HG03045 (cell line): Measurements from ENCODE around the gene PHACTR1.
"Not testable (repeated sequence)": the region's sequence is repeated elsewhere in the genome, so short reads cannot be mapped to it uniquely, and the experiment has no call there.

Experiments
- ATAC-seq: cut with Tn5 transposase; IDR thresholded peaks from one replicate; pipeline ENCODE4 v1.9.1; 2021; ENCODE audit warnings: mild to moderate bottlenecking, moderate library complexity; ENCODE audit not compliant: unreplicated experiment

The PHACTR1 gene

GRCh38 chr6:12748815-12749521, 32.4 kb downstream of the PHACTR1 start:
- ATAC-seq, result no peak

GRCh38 chr6:12749531-12750379, 33.2 kb downstream of the PHACTR1 start:
- no peak for ATAC-seq

DNA sequence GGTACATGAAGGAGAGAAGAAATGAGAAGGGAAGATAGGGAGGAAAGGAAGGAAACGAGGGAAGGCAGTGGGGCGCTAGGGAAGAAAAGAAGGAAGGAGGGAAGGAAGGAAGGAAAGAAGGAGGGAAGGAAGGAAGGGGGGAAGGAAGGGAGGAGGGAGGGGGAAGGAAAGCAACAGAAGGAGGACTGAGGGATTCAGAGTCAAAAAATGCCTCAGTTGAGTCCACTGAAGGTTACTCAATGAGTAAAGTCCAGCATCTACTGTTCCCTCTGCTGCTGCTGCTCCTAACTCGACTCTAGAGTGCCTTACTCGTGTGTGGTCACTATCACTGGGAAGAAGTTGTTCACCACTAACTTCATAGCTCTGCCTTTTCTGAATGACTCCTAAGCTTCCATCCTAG, 33.8 kb downstream of the PHACTR1 start:
- ATAC-seq, result no peak

DNA sequence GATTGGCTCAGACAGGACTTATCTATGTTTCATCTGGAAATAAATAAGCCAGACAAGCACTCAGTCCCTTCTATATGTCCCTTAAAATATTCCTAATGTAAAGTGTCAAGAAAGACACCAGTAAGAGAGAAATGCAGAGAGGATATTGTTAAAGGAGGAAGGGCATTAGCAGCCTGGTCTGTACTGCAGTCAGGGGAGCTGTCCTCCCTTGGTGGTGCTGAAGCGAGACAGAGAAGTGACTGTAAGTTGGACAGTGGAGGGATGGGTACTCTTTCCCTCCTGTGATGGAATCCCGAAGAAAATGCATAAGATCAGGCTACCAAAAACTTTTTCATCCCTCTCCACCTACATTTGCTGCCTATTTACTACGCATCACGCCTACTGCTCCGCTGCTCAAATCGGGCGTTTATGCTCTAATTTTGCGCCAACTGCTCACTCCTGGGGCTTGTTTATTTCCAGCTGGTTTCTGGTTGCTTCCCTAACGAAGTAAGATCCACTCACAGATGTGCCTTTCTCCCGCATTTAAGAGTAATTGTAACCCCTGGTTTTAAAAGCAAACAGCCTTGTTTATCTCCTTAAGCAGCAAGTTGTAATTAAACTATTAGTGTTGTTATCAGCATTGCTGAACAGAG, 35.2 kb downstream of the PHACTR1 start:
- ATAC-seq, result no peak

- no peak for ATAC-seq
Measured at GRCh38 chr6:12753036-12753435, 36.5 kb downstream of the PHACTR1 start.

DNA sequence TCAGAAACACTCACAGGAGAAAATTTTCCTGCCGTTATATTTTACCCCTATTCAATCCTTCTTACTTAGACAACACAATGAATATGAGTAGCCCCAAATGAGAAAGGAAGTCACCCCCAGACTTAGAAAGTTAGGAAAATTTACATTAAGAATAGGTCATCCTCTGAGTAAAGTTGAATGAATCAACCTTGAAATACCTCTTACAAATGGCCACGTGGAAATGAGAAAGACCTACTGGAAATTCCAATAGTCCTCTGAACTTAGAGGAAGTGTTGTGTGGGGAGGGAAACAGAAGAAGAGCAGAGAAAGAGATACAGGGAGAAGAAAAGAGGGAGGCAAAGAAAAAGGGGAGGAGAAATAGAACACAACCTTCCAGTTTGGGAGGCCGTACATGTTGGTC, 43.7 kb downstream of the PHACTR1 start:
- no peak for ATAC-seq

- ATAC-seq, result no peak
Measured at GRCh38 chr6:12760911-12761310, 44.3 kb downstream of the PHACTR1 start.

GRCh38 chr6:12761376-12762115, 45.0 kb downstream of the PHACTR1 start:
- ATAC-seq, result no peak

DNA sequence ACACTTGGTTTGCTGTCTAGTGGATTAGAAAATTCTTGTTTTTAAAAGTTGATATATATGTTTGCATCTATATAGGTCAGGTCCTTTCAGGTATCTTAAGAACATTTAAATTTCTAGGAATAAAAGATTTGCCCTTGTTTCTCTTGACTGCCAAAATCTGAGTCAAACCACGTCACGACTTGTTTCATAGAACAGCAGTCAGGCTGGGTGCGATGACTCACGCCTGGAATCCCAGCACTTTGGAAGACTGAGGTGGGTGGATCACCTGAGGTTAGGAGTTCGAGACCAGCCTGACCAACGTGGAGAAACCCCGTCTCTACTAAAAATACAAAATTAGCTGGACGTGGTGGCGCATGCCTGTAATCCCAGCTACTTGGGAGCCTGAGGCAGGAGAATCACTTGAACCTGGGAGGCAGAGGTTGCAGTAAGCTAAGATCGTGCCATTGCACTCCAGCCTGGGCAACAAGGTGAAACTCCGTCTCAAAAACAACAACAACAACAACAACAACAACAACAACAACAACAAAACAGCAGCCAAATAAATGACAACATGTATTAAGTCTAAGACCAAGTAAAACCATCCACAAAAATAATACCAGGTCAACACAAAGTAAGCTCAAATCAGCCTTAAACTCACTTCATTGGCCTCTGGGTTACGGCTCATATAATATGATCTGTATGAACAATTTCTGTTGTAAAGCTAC, 46.3 kb downstream of the PHACTR1 start:
- ATAC-seq, result not testable (repeated sequence)

DNA sequence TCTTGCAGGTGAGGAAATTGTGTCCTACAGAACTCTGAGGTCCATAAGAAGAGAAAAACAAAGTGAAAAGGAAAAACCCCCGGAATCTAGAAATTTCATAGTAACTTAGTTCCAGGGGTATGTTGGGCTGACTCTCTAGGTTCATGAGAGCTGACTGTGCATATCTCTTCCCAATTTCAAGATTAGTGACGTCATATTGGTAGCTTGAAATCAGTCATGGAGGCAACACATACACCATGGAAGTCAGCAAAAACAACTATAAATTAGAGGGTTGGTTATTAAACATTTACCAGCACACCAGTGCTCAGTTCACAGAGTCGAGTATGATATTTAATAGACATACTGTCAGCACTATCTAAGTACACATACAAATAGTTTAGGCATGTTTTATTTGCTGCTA, 49.8 kb downstream of the PHACTR1 start:
- no peak for ATAC-seq

GRCh38 chr6:12767016-12767415, 50.4 kb downstream of the PHACTR1 start:
- no peak for ATAC-seq

GRCh38 chr6:12769556-12770256, 53.1 kb downstream of the PHACTR1 start:
- no peak for ATAC-seq

DNA sequence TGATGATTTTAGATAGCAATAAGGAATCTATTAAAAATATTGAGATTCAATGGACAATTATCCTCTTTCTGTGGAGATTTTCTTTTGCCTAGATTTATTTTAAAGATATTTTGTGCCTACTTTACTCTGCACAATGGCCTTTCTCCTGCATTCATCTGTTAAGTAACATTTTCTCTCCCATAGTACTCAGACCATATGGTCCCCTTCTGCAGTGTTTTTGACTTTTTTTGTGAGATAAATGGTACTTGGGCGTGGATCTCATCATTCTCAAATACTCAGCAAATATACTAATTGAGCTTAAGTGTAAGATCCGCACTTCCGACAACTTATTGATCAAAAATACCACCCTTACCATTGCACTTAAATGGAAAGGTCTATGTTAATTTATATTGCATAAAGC, 55.8 kb downstream of the PHACTR1 start:
- ATAC-seq, result no peak

DNA sequence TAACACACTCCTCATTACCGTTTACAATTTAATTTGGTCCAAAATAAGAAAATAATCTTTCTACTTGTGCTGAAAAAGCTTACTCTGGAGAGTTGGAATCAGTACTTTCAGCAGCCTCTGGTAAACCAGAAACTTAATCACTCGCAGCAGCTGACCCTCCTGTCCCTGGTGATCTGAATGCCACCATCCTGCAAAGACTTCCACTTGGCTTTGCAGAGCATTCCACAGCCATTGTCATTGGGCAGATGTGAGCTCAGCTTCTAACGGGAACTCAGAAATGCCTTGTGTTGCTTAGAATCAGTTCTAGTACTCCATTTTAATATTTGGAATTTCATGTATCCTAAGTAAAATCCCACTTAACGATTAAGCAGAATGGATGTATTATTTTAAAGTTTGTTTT, 59.7 kb downstream of the PHACTR1 start:
- ATAC-seq, result no peak

- ATAC-seq, result no peak
Measured at GRCh38 chr6:12779772-12780171, 63.2 kb downstream of the PHACTR1 start.

- no peak for ATAC-seq
Measured at GRCh38 chr6:12782136-12782535, 65.6 kb downstream of the PHACTR1 start.

DNA sequence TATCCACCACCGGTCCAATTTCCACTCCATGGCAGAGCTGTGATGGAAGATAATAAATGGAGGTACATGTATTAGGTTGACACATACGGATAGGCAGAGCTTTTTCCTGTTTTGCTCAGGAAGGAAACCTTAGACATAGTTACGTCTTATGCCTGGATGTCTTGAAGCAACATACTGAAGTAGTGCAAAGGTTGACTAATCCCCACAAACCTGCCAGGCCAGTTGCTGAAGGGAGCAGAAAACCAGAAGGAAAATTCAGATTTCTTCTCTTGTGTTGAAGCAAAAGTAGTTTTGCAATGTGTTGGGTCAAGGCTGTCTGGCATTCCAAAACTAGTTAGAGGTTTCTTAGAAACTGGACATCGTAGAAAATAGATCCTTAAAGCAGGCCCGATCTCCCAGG, 68.7 kb downstream of the PHACTR1 start:
- ATAC-seq, result no peak

- no peak for ATAC-seq
Measured at GRCh38 chr6:12785921-12786320, 69.4 kb downstream of the PHACTR1 start.

DNA sequence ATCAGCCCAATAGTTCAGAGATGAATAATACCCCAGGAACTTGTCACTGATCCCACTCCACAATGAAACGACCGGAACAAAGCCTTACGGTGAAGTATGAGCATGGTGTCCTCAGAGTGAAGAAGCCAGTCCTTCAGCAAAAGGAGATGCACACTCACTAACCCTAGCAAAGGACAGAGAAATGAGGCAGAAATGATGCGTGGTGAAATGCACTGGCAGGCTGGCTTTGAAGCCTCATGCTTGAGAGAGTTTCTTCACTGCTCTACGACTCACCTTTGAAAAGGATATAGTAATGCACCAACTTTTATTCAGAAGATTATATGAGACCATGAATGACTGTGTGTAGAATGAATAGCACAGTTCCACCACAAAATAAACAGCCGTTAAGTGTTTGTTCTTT, 74.8 kb downstream of the PHACTR1 start:
- ATAC-seq, result no peak

GRCh38 chr6:12798326-12798725, 81.8 kb downstream of the PHACTR1 start:
- ATAC-seq, result no peak
